Ishikawa (cell line): ENCODE measurements around the gene KPNA2.

Experiments
- CEBPB ChIP-seq: IDR thresholded peaks from 2 replicates; pipeline ENCODE4 v1.6.1; 2012
- CREB1 ChIP-seq: IDR thresholded peaks from 2 replicates; pipeline ENCODE4 v1.6.1; 2012; ENCODE audit warnings: low read depth
- EGR1 ChIP-seq: IDR thresholded peaks from 2 replicates; pipeline ENCODE4 v1.6.1; 2012
- EP300 ChIP-seq: IDR thresholded peaks from 2 replicates; pipeline ENCODE4 v1.6.1; 2012; ENCODE audit warnings: borderline replicate concordance
- FOXM1 ChIP-seq: IDR thresholded peaks from 2 replicates; pipeline ENCODE4 v1.6.1; 2012; ENCODE audit warnings: low read depth, borderline replicate concordance
- MAX ChIP-seq: IDR thresholded peaks from 2 replicates; pipeline ENCODE4 v1.6.1; 2012
- NFIC ChIP-seq: IDR thresholded peaks from 2 replicates; pipeline ENCODE4 v1.6.1; 2012
- RAD21 ChIP-seq: IDR thresholded peaks from 2 replicates; pipeline ENCODE4 v1.6.1; 2012; ENCODE audit warnings: low read depth
- REST ChIP-seq: IDR thresholded peaks from 2 replicates; pipeline ENCODE4 v1.6.1; 2012; ENCODE audit warnings: low read depth, mild to moderate bottlenecking
- TAF1 ChIP-seq: IDR thresholded peaks from 2 replicates; pipeline ENCODE4 v1.6.1; 2012; ENCODE audit warnings: low read depth, mild to moderate bottlenecking
- TCF12 ChIP-seq: IDR thresholded peaks from 2 replicates; pipeline ENCODE4 v1.6.1; 2012; ENCODE audit warnings: low read depth
- TEAD4 ChIP-seq: IDR thresholded peaks from 2 replicates; pipeline ENCODE4 v1.6.1; 2012
- USF1 ChIP-seq: IDR thresholded peaks from 2 replicates; pipeline ENCODE4 v1.6.1; 2012
- YY1 ChIP-seq: IDR thresholded peaks from 2 replicates; pipeline ENCODE4 v1.6.1; 2012; ENCODE audit warnings: low read depth
- ZBTB7A ChIP-seq: IDR thresholded peaks from 2 replicates; pipeline ENCODE4 v1.6.1; 2012; ENCODE audit warnings: low read depth

Gene KPNA2

GRCh38 chr17:68016838-68017237, 18.7 kb upstream of the KPNA2 start:
- TF ChIP-seq FOXM1 (no peak), MAX (no peak)

GRCh38 chr17:68019336-68019674, 16.2 kb upstream of the KPNA2 start:
- no peak for TF ChIP-seq FOXM1
- no peak for TF ChIP-seq EP300
- TF ChIP-seq YY1, result no peak
- TF ChIP-seq CEBPB, result no peak
- no peak for TF ChIP-seq NFIC
- TF ChIP-seq REST, result no peak
- TF ChIP-seq CREB1, result no peak
- TF ChIP-seq MAX, result no peak
- no peak for TF ChIP-seq EGR1
- TF ChIP-seq RAD21, result no peak
- no peak for TF ChIP-seq USF1
- no peak for TF ChIP-seq TEAD4
- TF ChIP-seq ZBTB7A, result no peak
- no peak for TF ChIP-seq TCF12
- TF ChIP-seq TAF1, result no peak

GRCh38 chr17:68019675-68020408, 15.7 kb upstream of the KPNA2 start:
- TF ChIP-seq EP300, result no peak; the same call in 1 of the 2 replicates
- TF ChIP-seq YY1, result peak; percentile 66
- peak; percentile 68; the same call in 1 of the 2 replicates for TF ChIP-seq ZBTB7A
- TF ChIP-seq EGR1, result peak; percentile 100
- TF ChIP-seq REST, result no peak
- TF ChIP-seq FOXM1, result peak; percentile 48; the same call in 1 of the 2 replicates
- TF ChIP-seq TCF12, result peak; percentile 47; the same call in 1 of the 2 replicates
- peak; percentile 60; the same call in 1 of the 2 replicates for TF ChIP-seq TAF1
- no peak for TF ChIP-seq CREB1
- TF ChIP-seq CEBPB, result peak; percentile 27; the same call in 1 of the 2 replicates
- peak; percentile 96 for TF ChIP-seq TEAD4
- peak; percentile 68 for TF ChIP-seq NFIC
- peak; percentile 23 for TF ChIP-seq USF1
- TF ChIP-seq MAX, result peak; percentile 87
- TF ChIP-seq RAD21, result no peak

GRCh38 chr17:68020409-68020756, 15.2 kb upstream of the KPNA2 start:
- TF ChIP-seq ZBTB7A (0 out of 2 replicates have a peak, but pooled peaks have one; percentile 62), TCF12 (no peak)

GRCh38 chr17:68021963-68022362, 13.6 kb upstream of the KPNA2 start:
- TF ChIP-seq FOXM1 (peak; percentile 61; the same call in 1 of the 2 replicates), ZBTB7A (no peak), MAX (no peak), USF1 (no peak), RAD21 (no peak), EP300 (peak; percentile 63; the same call in 1 of the 2 replicates), NFIC (peak; percentile 69), EGR1 (no peak), TAF1 (0 out of 2 replicates have a peak, but pooled peaks have one; percentile 33), CREB1 (0 out of 2 replicates have a peak, but pooled peaks have one; percentile 43), TCF12 (peak; percentile 82), CEBPB (peak; percentile 14; the same call in 1 of the 2 replicates), TEAD4 (no peak; the same call in none of the 2 replicates)
